OCI-LY7 (cell line): ENCODE data around the gene BAHCC1. TPM values are rescaled to one million over a fixed set of nuclear protein-coding genes. Genes with fewer than 3 reads are reported as not detected.

Source experiments
- BruUV-seq: library from RNA; stranded (reverse); fragments of 400-500 nt; replicated peaks from 2 replicates; lab custom pipeline; 2021; lab: Mats Ljungman, UMichigan
- CTCF ChIA-PET: fragments of 300-600 bp; sonication (Branson Sonifier 250); formaldehyde crosslinking; loops from one replicate; lab custom pipeline; 2022; ENCODE audit warnings: antibody characterized with exemption; ENCODE audit not compliant: unreplicated experiment; lab: Charles Lee
- POLR2A ChIA-PET: fragments of 300-600 bp; sonication (Branson Sonifier 250); formaldehyde crosslinking; loops from one replicate; lab custom pipeline; 2022; ENCODE audit warnings: antibody characterized with exemption; lab: Charles Lee
- DNase-seq: peaks from one replicate; pipeline ENCODE4 v3.0.0-alpha.2; 2015; ENCODE audit warnings: low spot score
- H2AFZ ChIP-seq: fragments of 200-600 bp; sonication (generic), shearing (Covaris generic); 2 replicates; pipeline ENCODE4 v1.6.1; 2014; ENCODE audit warnings: mild to moderate bottlenecking, antibody characterized with exemption, low read length, moderate library complexity
- H3K27ac ChIP-seq: fragments of 200-600 bp; sonication (generic); 2 replicates; pipeline ENCODE4 v1.5.1; 2014; ENCODE audit warnings: mixed run types, low read depth, mild to moderate bottlenecking, moderate library complexity, low read length, inconsistent platforms; ENCODE audit not compliant: poor library complexity, severe bottlenecking
- H3K36me3 ChIP-seq: fragments of 200-600 bp; sonication (generic); 2 replicates; pipeline ENCODE4 v1.6.1; 2014; ENCODE audit warnings: mild to moderate bottlenecking, antibody characterized with exemption, low read length, moderate library complexity, mixed read lengths; ENCODE audit not compliant: insufficient read depth
- H3K4me1 ChIP-seq: fragments of 200-600 bp; sonication (generic); 2 replicates; pipeline ENCODE4 v1.5.1; 2014; ENCODE audit warnings: mild to moderate bottlenecking, low read length; ENCODE audit not compliant: insufficient read depth, poor library complexity, severe bottlenecking
- H3K4me2 ChIP-seq: fragments of 200-600 bp; sonication (generic); 2 replicates; pipeline ENCODE4 v1.6.1; 2014; ENCODE audit warnings: mild to moderate bottlenecking, low read length
- H3K4me3 ChIP-seq: fragments of 200-600 bp; sonication (generic); 2 replicates; pipeline ENCODE4 v1.5.1; 2014; ENCODE audit warnings: mild to moderate bottlenecking, low read depth, low read length; ENCODE audit not compliant: poor library complexity, severe bottlenecking
- H3K79me2 ChIP-seq: fragments of 200-600 bp; sonication (generic); 2 replicates; pipeline ENCODE4 v1.6.1; 2016; ENCODE audit warnings: low read depth, mild to moderate bottlenecking, low read length, moderate library complexity, mixed read lengths; ENCODE audit not compliant: insufficient read depth
- H3K9me2 ChIP-seq: fragments of 200-600 bp; sonication (generic); 2 replicates; pipeline ENCODE4 v1.6.1; 2016; ENCODE audit warnings: mild to moderate bottlenecking, low read length, mixed read lengths; ENCODE audit not compliant: insufficient read depth
- H3K9me3 ChIP-seq: fragments of 200-600 bp; sonication (generic); 2 replicates; pipeline ENCODE4 v1.6.1; 2014; ENCODE audit warnings: mild to moderate bottlenecking, mixed run types, low read length, mixed read lengths
- H4K20me1 ChIP-seq: fragments of 200-600 bp; sonication (generic); 2 replicates; pipeline ENCODE4 v1.6.1; 2014; ENCODE audit warnings: mild to moderate bottlenecking, antibody characterized with exemption, low read length, moderate library complexity, mixed read lengths; ENCODE audit not compliant: insufficient read depth
- CTCF ChIP-seq: fragments of 200-600 bp; sonication (generic); conservative IDR thresholded peaks from 2 replicates; pipeline ENCODE4 v1.5.1; 2014; ENCODE audit warnings: mild to moderate bottlenecking, antibody characterized with exemption, low read length, moderate library complexity, mixed read lengths
- EZH2phosphoT487 ChIP-seq: fragments of 200-600 bp; sonication (generic); IDR thresholded peaks from 2 replicates; pipeline ENCODE4 v1.6.1; 2018; ENCODE audit warnings: low read depth, borderline replicate concordance, mild to moderate bottlenecking, mixed run types, antibody characterized with exemption, low read length, moderate library complexity, mixed read lengths
- intact Hi-C: fragments of 100-400 bp; cut with micrococcal nuclease; formaldehyde crosslinking; loops from one replicate; pipeline ENCODE4 v1.10.0; 2022; ENCODE audit not compliant: unreplicated experiment
- total RNA-seq, 2 experiments: library from RNA; depleted of rRNA in 1 of 2; stranded (reverse); fragments of >200 nt in 1 of 2; shearing (Covaris generic) in 1 of 2; gene quantifications; 2 replicates each; pipeline ENCODE4 v1.2.3, GENCODE V29; 2014 to 2022

The BAHCC1 gene
- total RNA-seq, 2 experiments from 2014 or later, result 5.2 to 5.5 TPM

GRCh38 chr17:81462506-81463125 is 67.4 kb downstream of the BAHCC1 start:
- POLR2A ChIA-PET, result no interaction called here
- CTCF ChIA-PET, result no interaction called here
- H3K4me3 ChIP-seq, result no peak overlapping the region
- no peaks in the 10 kb centered on the region for H3K79me2 ChIP-seq
- H3K9me2 ChIP-seq, result no peaks in the 10 kb centered on the region
- no peak overlapping the region for H3K4me2 ChIP-seq
- H4K20me1 ChIP-seq, result no peaks in the 10 kb centered on the region
- no peak overlapping the region for H2AFZ ChIP-seq
- H3K27ac ChIP-seq, result no peak overlapping the region
- BruUV-seq, result no TSS peak
- H3K36me3 ChIP-seq, result no peaks in the 10 kb centered on the region
- TF ChIP-seq CTCF, result no peak
- TF ChIP-seq EZH2phosphoT487, result no peak
- no peaks in the 10 kb centered on the region for H3K4me1 ChIP-seq
- no peaks in the 10 kb centered on the region for H3K9me3 ChIP-seq
- intact Hi-C loops, result no loop called here
- DNase-seq, result no peak

GRCh38 chr17:81463506-81463905 is 68.2 kb downstream of the BAHCC1 start:
- no peak overlapping the region for H2AFZ ChIP-seq
- DNase-seq, result no peak
- CTCF ChIA-PET, result no interaction called here
- TF ChIP-seq EZH2phosphoT487 (no peak), CTCF (no peak)
- no TSS peak for BruUV-seq
- no peaks in the 10 kb centered on the region for H3K79me2 ChIP-seq
- no peaks in the 10 kb centered on the region for H3K4me1 ChIP-seq
- POLR2A ChIA-PET, result no interaction called here
- H4K20me1 ChIP-seq, result no peaks in the 10 kb centered on the region
- no peak overlapping the region for H3K27ac ChIP-seq
- no peak overlapping the region for H3K4me3 ChIP-seq
- H3K9me2 ChIP-seq, result no peaks in the 10 kb centered on the region
- no peak overlapping the region for H3K4me2 ChIP-seq
- H3K36me3 ChIP-seq, result no peaks in the 10 kb centered on the region
- no peaks in the 10 kb centered on the region for H3K9me3 ChIP-seq
- intact Hi-C loops, result no loop called here

GRCh38 chr17:81464586-81464985 is 69.3 kb downstream of the BAHCC1 start:
- DNase-seq, result no peak
- intact Hi-C loops, result no loop called here
- H3K4me3 ChIP-seq, result no peak overlapping the region
- no peaks in the 10 kb centered on the region for H4K20me1 ChIP-seq
- no peaks in the 10 kb centered on the region for H3K9me3 ChIP-seq
- no peak overlapping the region for H3K27ac ChIP-seq
- no peaks in the 10 kb centered on the region for H3K9me2 ChIP-seq
- BruUV-seq, result no TSS peak
- no peaks in the 10 kb centered on the region for H3K36me3 ChIP-seq
- ChIA-PET CTCF (no interaction called here), POLR2A (no interaction called here)
- H3K4me1 ChIP-seq, result no peaks in the 10 kb centered on the region
- H3K79me2 ChIP-seq, result no peaks in the 10 kb centered on the region
- no peak overlapping the region for H3K4me2 ChIP-seq
- TF ChIP-seq EZH2phosphoT487, result no peak
- no peak for TF ChIP-seq CTCF
- H2AFZ ChIP-seq, result no peak overlapping the region
